DOHH2 (cell line): ENCODE measurements around the gene CLPX.

Experiments used
- H3F3A ChIP-seq: fragments of 200-600 bp; sonication (generic), shearing (Covaris generic); 2 replicates; pipeline ENCODE4 v1.6.0; 2016; ENCODE audit warnings: antibody characterized with exemption, mild to moderate bottlenecking; ENCODE audit not compliant: control insufficient read depth, insufficient read depth
- H3K27ac ChIP-seq: fragments of 200-600 bp; sonication (generic); 2 replicates; pipeline ENCODE4 v1.5.1; 2014; ENCODE audit warnings: low read depth, mild to moderate bottlenecking, low read length, moderate library complexity
- H3K27me3 ChIP-seq: fragments of 200-600 bp; sonication (generic); 2 replicates; pipeline ENCODE4 v1.6.1; 2014; ENCODE audit warnings: mild to moderate bottlenecking, low read length, mixed read lengths; ENCODE audit not compliant: control insufficient read depth
- H3K36me3 ChIP-seq: fragments of 200-600 bp; sonication (generic); 2 replicates; pipeline ENCODE4 v1.6.1; 2014; ENCODE audit warnings: mild to moderate bottlenecking, low read length, moderate library complexity, mixed read lengths; ENCODE audit not compliant: control insufficient read depth
- H3K4me1 ChIP-seq: fragments of 200-600 bp; sonication (generic); 2 replicates; pipeline ENCODE4 v1.6.1; 2014; ENCODE audit warnings: mild to moderate bottlenecking, low read length, mixed read lengths; ENCODE audit not compliant: control insufficient read depth
- H3K4me2 ChIP-seq: fragments of 200-600 bp; sonication (generic); 2 replicates; pipeline ENCODE4 v1.6.0; 2014; ENCODE audit warnings: mild to moderate bottlenecking, low read length, moderate library complexity
- H3K4me3 ChIP-seq: fragments of 200-600 bp; sonication (generic); 2 replicates; pipeline ENCODE4 v1.5.1; 2014; ENCODE audit warnings: mild to moderate bottlenecking, low read length, mixed read lengths
- H3K79me2 ChIP-seq: fragments of 200-600 bp; sonication (generic); 2 replicates; pipeline ENCODE4 v1.6.1; 2014; ENCODE audit warnings: mild to moderate bottlenecking, low read length, mixed read lengths; ENCODE audit not compliant: control insufficient read depth
- H3K9me2 ChIP-seq: fragments of 200-600 bp; sonication (generic); replicated peaks from 2 replicates; pipeline ENCODE4 v1.6.1; 2014; ENCODE audit warnings: mild to moderate bottlenecking, low read length, mixed read lengths; ENCODE audit not compliant: control insufficient read depth
- H3K9me3 ChIP-seq: fragments of 200-600 bp; sonication (generic); 2 replicates; pipeline ENCODE4 v1.6.1; 2014; ENCODE audit warnings: antibody characterized with exemption, low read length, mixed read lengths; ENCODE audit not compliant: control insufficient read depth, insufficient read depth
- H4K20me1 ChIP-seq: fragments of 200-600 bp; sonication (generic); 2 replicates; pipeline ENCODE4 v1.6.0; 2014; ENCODE audit warnings: low read depth, mild to moderate bottlenecking, antibody characterized with exemption, low read length, moderate library complexity; ENCODE audit not compliant: control insufficient read depth, insufficient read depth
- CTCF ChIP-seq: fragments of 200-600 bp; sonication (generic); IDR thresholded peaks from one replicate; pipeline ENCODE4 v1.5.1; 2014; ENCODE audit warnings: antibody characterized with exemption, mild to moderate bottlenecking, low read depth, low read length; ENCODE audit not compliant: poor library complexity, severe bottlenecking
- EZH2phosphoT487 ChIP-seq: fragments of 200-600 bp; sonication (generic); IDR thresholded peaks from 2 replicates; pipeline ENCODE4 v1.6.1; 2017; ENCODE audit warnings: borderline replicate concordance, mild to moderate bottlenecking, antibody characterized with exemption, low read length, moderate library complexity, mixed read lengths

CLPX gene

GRCh38 chr15:65197337-65197645, 12.1 kb upstream of the CLPX start:
- no peak for TF ChIP-seq CTCF
- TF ChIP-seq EZH2phosphoT487 = no peak
- peaks cover 3% of the 10 kb centered on the region; the same call in 1 of the 2 replicates for H3K27me3 ChIP-seq
- no peaks in the 10 kb centered on the region for H3K36me3 ChIP-seq
- H3K9me3 ChIP-seq = no peaks in the 10 kb centered on the region
- H3K27ac ChIP-seq = no peak overlapping the region
- H4K20me1 ChIP-seq = no peaks in the 10 kb centered on the region
- H3K79me2 ChIP-seq = no peaks in the 10 kb centered on the region
- no peaks in the 10 kb centered on the region for H3F3A ChIP-seq
- peaks cover 6% of the 10 kb centered on the region for H3K4me1 ChIP-seq
- no peak overlapping the region for H3K4me2 ChIP-seq
- no peaks in the 10 kb centered on the region for H3K9me2 ChIP-seq
- no peak overlapping the region for H3K4me3 ChIP-seq

GRCh38 chr15:65196637-65197336, 11.6 kb upstream of the CLPX start:
- no peak overlapping the region for H3K4me2 ChIP-seq
- no peaks in the 10 kb centered on the region for H3K9me2 ChIP-seq
- H3K9me3 ChIP-seq = no peaks in the 10 kb centered on the region
- H3K4me1 ChIP-seq = peaks cover 9% of the 10 kb centered on the region
- TF ChIP-seq EZH2phosphoT487 (no peak), CTCF (no peak)
- H3F3A ChIP-seq = no peaks in the 10 kb centered on the region
- no peaks in the 10 kb centered on the region for H4K20me1 ChIP-seq
- H3K4me3 ChIP-seq = no peak overlapping the region
- peaks cover 3% of the 10 kb centered on the region; the same call in 1 of the 2 replicates for H3K27me3 ChIP-seq
- no peaks in the 10 kb centered on the region for H3K79me2 ChIP-seq
- H3K36me3 ChIP-seq = no peaks in the 10 kb centered on the region
- H3K27ac ChIP-seq = no peak overlapping the region

GRCh38 chr15:65195548-65195923, 10.4 kb upstream of the CLPX start:
- Histone ChIP-seq H3K27me3 (peaks cover 3% of the 10 kb centered on the region; the same call in 1 of the 2 replicates), H3K36me3 (no peaks in the 10 kb centered on the region), H3K27ac (no peak overlapping the region), H3K4me1 (peaks cover 9% of the 10 kb centered on the region), H4K20me1 (no peaks in the 10 kb centered on the region), H3K4me3 (no peak overlapping the region), H3K9me2 (no peaks in the 10 kb centered on the region), H3K4me2 (no peak overlapping the region), H3F3A (no peaks in the 10 kb centered on the region), H3K9me3 (no peaks in the 10 kb centered on the region), H3K79me2 (no peaks in the 10 kb centered on the region)
- TF ChIP-seq EZH2phosphoT487 = no peak
- TF ChIP-seq CTCF = no peak
